ENCODE data around the gene LINC00305. TPM values are rescaled to one million over a fixed set of nuclear protein-coding genes. Genes with fewer than 3 reads are reported as not detected.

The LINC00305 gene
- total RNA-seq, 4 donors from 2014 or later = not detected

DNA sequence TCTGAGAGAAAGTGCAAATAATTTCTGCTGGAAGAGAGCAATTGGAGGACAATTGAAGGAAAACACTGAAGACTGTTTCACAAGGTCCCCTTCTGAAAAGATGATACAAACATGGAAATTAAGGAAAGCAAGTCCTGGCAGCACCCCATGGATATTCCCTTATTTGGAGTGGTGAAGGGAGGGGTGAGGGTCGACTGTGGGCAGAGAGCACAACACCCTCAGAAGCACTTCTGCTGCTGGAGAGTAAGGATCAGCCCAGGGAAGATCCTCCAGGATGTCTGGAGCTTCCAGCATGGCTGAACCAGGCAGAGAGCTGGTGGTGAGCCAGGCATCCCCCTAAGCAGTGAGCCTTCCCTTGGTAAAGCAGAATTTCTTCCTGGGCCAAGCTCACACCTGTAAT is 54.7 kb downstream of the LINC00305 start:
- Histone ChIP-seq H3K4me3 (no peak overlapping the region), H3K27me3 (no peaks in the 10 kb centered on the region), H3K4me1 (no peaks in the 10 kb centered on the region), H3K9me3 (no peaks in the 10 kb centered on the region), H3K36me3 (no peaks in the 10 kb centered on the region), H3K27ac (no peak overlapping the region)
- TF ChIP-seq POLR2AphosphoS5 (IDR thresholded peaks at IDR 0.05) = no peak
- TF ChIP-seq, protein P1, sequence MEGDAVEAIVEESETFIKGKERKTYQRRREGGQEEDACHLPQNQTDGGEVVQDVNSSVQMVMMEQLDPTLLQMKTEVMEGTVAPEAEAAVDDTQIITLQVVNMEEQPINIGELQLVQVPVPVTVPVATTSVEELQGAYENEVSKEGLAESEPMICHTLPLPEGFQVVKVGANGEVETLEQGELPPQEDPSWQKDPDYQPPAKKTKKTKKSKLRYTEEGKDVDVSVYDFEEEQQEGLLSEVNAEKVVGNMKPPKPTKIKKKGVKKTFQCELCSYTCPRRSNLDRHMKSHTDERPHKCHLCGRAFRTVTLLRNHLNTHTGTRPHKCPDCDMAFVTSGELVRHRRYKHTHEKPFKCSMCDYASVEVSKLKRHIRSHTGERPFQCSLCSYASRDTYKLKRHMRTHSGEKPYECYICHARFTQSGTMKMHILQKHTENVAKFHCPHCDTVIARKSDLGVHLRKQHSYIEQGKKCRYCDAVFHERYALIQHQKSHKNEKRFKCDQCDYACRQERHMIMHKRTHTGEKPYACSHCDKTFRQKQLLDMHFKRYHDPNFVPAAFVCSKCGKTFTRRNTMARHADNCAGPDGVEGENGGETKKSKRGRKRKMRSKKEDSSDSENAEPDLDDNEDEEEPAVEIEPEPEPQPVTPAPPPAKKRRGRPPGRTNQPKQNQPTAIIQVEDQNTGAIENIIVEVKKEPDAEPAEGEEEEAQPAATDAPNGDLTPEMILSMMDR (IDR thresholded peaks at IDR 0.05) = no peak
- no peak for TF ChIP-seq EP300 (IDR thresholded peaks at IDR 0.05)
- TF ChIP-seq POLR2A (IDR thresholded peaks at IDR 0.05) = no peak
- WGBS = 8% methylated on average over 1 of the region's 1 CpG
- DNase-seq (ENCODE audit: low spot score in 2 of 2) = no peak

DNA sequence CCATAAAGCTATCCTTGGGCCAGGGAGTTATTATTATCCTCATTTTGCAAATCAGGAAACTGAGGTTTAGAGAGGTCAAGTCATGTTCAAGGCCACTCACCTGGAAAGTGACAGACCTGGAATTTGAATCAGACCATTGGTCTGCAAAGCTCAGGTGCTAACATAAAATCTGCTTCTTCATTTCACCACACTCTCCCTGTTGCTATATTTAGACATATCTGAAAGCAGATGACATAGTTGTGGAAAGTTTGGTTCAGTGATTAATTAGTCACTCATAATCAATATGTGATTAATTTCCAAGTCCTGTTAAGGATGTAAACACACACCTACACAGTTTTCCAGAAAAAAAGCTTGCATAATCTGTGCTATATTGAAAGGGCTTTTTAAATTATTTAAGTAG is 57.4 kb downstream of the LINC00305 start:
- no peaks in the 10 kb centered on the region for H3K9me3 ChIP-seq
- H3K4me1 ChIP-seq = no peaks in the 10 kb centered on the region
- no peak overlapping the region for H3K4me3 ChIP-seq
- no peak overlapping the region for H3K27ac ChIP-seq
- DNase-seq (ENCODE audit: low spot score in 2 of 2) = no peak
- no peaks in the 10 kb centered on the region for H3K36me3 ChIP-seq
- no peaks in the 10 kb centered on the region for H3K27me3 ChIP-seq
- no peak for TF ChIP-seq POLR2AphosphoS5 (IDR thresholded peaks at IDR 0.05)
- TF ChIP-seq EP300 (IDR thresholded peaks at IDR 0.05) = no peak
- TF ChIP-seq, protein P1 (IDR thresholded peaks at IDR 0.05) = no peak
- no peak for TF ChIP-seq POLR2A (IDR thresholded peaks at IDR 0.05)

DNA sequence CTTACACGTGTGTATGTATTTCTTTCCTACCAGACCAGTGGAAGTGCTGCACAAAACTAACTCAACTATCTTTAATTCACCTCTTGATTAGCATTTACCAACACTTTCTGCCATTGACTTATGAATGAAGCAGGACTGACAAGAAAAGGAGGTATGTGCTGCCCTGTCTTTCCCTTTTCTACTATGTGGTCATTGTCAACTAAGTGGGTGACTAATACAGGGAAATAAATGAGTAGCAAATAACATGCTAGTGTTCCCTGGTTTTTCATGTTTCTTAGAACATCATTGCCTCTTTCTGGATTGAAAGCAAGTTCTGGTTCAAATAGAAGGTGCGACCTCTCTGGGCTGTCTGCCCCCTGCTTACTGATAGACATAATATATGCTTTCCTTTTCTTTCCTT is 58.0 kb downstream of the LINC00305 start:
- Histone ChIP-seq H3K4me3 (no peak overlapping the region), H3K9me3 (no peaks in the 10 kb centered on the region), H3K27ac (no peak overlapping the region), H3K27me3 (no peaks in the 10 kb centered on the region), H3K4me1 (no peaks in the 10 kb centered on the region), H3K36me3 (no peaks in the 10 kb centered on the region)
- TF ChIP-seq POLR2AphosphoS5 (IDR thresholded peaks at IDR 0.05) = no peak
- TF ChIP-seq, protein P1 (IDR thresholded peaks at IDR 0.05) = no peak
- TF ChIP-seq POLR2A (IDR thresholded peaks at IDR 0.05) = no peak
- no peak for TF ChIP-seq EP300 (IDR thresholded peaks at IDR 0.05)
- no peak for DNase-seq (ENCODE audit: low spot score in 2 of 2)
- WGBS = 71% methylated on average over 2 of the region's 2 CpGs

DNA sequence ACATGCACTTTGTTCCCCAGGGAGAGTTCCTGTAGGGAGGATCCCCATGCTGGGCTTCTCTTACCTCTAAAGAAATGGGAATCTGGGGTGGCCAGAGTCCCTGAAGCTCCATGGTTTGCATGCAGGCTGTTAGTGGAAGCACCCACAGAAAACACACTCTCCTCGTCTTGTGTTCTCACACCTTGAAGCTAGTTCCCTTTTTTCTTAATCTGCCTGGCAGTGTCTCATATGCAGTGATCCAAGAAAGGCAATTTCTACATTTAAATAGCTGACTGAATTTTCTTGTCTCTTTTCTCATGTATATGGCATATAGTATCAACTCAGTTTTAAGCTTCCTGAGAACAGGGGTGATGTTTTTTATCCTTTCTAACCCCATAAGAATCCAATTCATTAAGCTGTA is 65.0 kb downstream of the LINC00305 start:
- H3K27ac ChIP-seq = no peak overlapping the region
- no peak for DNase-seq (ENCODE audit: low spot score in 2 of 2)
- TF ChIP-seq POLR2AphosphoS5 (IDR thresholded peaks at IDR 0.05) (no peak), POLR2A (IDR thresholded peaks at IDR 0.05) (no peak), EP300 (IDR thresholded peaks at IDR 0.05) (no peak)
- TF ChIP-seq, protein P1 (IDR thresholded peaks at IDR 0.05) = no peak
- no peaks in the 10 kb centered on the region for H3K36me3 ChIP-seq
- no peaks in the 10 kb centered on the region for H3K4me1 ChIP-seq
- no peak overlapping the region for H3K4me3 ChIP-seq
- no peaks in the 10 kb centered on the region for H3K9me3 ChIP-seq
- H3K27me3 ChIP-seq = no peaks in the 10 kb centered on the region
- WGBS = 64% methylated on average over 1 of the region's 1 CpG

DNA sequence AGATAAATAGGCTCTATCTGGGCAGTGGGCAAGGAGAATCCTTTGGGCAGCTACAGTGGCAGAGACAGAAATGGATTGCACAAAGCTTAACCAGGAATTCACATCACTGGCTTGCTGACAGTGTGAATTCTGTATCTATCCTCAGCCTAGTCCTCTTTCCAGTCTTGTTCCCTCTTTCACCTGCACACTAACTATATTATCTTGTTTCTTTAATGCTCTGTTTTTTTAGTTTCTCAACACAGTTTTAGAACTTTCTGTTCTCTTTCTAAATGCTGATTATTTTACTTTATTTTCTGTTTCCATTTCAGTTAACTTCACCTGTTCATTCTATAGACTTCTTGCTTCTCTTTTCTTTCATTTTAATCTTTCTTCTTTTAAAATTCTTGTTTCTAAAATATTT is 66.4 kb downstream of the LINC00305 start:
- DNase-seq (ENCODE audit: low spot score in 2 of 2) = no peak
- Histone ChIP-seq H3K4me1 (no peaks in the 10 kb centered on the region), H3K27me3 (no peaks in the 10 kb centered on the region), H3K27ac (no peak overlapping the region), H3K36me3 (no peaks in the 10 kb centered on the region), H3K9me3 (no peaks in the 10 kb centered on the region), H3K4me3 (no peak overlapping the region)
- TF ChIP-seq EP300 (IDR thresholded peaks at IDR 0.05) (no peak), POLR2AphosphoS5 (IDR thresholded peaks at IDR 0.05) (no peak), POLR2A (IDR thresholded peaks at IDR 0.05) (no peak)
- TF ChIP-seq, protein P1 (IDR thresholded peaks at IDR 0.05) = no peak

Data from suprapubic skin (tissue), 4 donors.